Fibroblast of the conjunctiva (primary cell): Measurements from ENCODE around the gene OSBPL6.
"Not testable (repeated sequence)": the region's sequence is repeated elsewhere in the genome, so short reads cannot be mapped to it uniquely, and the experiment has no call there.

Experiments
- DNase-seq: peaks from one replicate; pipeline ENCODE4 v3.0.0-alpha.2; 2010; ENCODE audit warnings: low read depth

OSBPL6 gene

DNA sequence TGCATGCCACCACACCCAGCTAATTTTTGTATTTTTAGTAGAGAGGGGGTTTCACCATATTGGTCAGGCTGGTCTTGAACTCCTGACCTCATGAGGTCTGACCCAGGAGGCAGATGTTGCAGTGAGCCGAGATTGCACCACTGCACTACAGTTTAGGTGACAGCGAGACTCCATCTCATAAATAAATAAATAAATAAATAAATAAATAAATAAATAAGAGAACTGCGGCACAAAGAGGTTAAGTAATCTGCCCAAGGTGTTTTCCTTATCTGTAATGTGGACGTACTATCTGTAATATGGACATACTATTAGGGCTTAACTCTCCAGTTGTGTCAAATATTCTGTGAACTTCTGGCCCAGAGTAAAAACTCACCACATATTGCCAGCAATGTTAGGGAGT is 4.1 kb downstream of the OSBPL6 start:
- DNase-seq: not testable (repeated sequence)

DNA sequence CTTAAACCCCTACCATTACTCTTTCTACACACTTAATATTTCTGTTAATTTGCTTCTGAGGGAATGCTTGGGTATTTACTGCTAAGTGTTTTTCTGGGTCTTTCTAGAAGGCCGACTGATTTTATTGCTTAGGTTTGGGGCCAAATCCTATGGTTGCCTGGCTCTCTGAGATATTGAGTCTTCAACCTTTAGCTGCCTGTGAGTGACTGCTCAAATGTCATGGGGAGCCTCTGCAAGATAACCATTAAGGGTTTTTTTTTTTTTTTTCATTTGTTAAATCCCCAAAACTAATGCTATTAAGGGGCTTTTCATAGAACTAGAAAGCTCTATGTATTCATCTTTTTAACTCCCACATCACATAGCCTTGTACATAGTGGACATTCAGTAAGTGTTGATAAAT is 5.0 kb downstream of the OSBPL6 start:
- DNase-seq: no peak

DNA sequence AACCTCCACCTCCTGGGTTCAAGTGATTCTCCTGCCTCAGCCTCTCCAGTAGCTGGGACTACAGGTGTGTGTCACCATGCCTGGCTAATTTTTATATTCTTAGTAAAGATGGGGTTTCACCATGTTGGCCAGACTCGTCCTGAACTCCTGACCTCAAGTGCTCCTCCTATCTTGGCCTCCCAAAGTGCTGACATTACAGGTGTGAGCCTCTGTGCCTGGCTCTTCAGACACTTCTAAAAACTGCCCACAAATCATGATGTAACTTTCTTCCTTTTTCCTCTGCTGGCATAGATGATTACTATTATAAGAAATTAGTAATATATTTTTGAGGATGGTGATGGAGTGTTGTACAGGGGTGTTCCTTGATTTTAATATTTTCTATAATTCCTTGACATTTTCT is 6.0 kb downstream of the OSBPL6 start:
- no peak for DNase-seq

DNA sequence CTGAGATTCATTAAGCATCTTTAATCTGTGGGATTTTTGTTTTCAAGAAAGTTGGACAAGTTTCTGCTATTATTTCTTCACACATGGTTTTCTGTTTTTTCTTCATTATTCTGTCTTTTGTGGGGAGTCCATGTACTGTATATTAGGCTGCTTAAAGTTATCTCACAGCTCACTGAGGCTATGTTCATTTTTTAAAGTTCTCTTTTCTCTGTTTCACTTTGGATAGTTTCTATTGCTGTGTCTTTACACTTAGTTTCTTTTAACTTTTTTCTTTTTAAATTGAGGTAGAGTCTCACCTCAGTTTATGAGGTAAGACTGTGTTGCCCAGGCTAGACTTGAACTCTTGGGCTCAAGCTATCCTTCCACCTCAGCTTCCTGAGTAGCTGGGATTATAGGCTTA is 8.6 kb downstream of the OSBPL6 start:
- DNase-seq: no peak

DNA sequence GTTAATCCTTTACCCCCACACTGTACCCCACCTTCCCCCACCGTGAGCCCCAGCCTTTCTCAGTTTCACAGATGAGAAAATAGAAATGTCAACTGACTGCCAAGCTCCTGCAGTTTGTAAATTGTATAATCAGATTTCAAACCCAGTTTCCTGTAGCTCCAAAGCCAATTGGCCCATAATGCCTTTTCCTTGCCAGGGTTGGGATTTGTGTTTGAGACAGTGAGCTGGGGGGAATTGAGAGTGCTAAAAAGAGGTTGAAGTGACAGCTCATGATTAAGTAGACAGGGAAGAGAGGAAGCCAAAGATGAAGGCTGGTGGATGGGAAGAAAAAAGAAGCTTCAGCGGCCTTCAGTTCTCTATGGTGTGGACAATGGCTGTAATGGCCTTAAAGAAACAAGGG is 10.7 kb downstream of the OSBPL6 start:
- no peak for DNase-seq

DNA sequence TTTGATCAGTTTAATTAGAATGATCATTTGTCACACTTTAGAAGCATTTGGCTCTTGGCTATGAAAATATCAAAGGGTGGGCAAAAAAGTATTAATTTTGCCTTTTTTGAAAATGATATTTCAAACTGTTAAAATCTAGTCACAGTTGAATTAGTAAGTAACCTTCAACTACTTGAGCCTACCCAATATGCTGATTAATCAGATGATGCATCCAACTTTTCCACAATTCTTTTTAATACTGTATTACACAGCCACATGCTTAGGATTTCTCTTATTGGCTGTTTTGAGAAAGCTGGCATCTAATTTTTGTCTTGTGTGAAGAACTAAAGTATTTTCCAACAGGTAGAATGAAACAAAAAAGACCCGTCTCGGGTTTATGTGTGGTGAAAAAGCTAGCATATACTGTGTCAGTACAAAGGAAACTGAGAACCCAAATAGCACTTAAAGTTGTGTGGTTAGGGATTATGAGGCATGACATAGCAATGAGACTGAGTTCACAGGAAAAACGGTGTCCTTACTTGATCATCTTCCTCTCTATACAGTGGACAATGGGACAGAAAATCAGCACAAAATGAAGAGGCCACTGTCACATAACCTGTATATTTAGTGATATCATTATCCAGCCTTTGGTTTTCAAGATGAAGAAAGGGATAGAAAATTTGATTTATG is 11.7 kb downstream of the OSBPL6 start:
- no peak for DNase-seq

DNA sequence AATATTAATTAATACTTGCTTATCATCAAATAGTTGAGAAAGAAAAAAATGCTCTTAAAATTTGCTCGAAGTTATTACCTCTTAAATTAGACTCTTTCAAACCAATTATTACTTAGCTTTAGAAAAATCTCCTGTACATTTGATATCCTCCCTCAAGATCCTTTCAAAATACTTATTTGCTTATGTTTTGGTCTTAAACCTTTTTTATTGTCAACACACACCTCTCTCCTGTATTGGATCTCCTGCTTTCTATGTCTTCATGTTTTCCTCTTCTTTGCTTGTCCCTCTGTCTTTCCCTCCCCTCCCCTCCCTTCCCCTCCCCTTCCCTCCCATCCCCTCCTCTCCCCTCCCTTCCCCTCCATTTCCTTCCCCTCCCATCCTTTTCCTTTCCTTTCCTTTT is 14.0 kb downstream of the OSBPL6 start:
- DNase-seq: no peak

DNA sequence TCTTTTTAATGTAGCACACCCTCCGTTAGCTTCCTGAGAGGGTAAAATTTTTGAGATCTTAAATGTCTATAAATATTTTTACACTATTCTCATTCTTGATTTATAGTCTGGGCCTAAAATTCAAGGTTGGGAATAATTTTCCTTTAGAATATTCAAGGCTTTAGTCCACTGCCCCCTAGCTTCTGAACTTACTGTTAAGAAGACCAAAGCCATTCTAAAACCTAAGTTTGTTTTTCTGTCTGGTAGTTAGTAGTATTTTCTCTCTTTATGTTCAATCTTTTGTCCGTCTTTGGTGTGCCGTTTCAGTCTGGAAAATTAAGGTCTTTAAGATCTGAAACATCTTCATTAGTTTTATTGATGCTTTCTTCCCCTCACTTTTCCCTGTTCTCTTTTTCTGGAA is 14.5 kb downstream of the OSBPL6 start:
- DNase-seq: no peak

DNA sequence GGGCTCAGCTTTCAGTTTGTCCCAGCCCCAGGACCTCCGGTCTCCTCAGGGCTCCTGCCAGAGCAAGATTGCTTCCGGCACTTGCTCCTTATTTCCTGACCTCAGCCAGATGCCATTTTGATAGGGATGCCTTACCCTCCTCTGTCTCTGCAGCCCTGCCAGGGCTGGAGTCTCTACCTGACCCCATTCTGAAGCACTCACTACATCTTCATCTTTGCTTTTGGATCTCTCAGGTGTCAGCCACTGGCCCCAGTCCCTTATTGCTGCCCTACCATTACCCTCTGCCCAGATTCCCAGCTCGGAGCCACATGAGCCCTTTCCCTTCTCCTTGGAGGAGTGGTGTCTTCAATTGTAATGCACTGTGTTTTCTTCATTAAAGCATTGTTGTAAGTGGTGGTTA is 17.1 kb downstream of the OSBPL6 start:
- no peak for DNase-seq

DNA sequence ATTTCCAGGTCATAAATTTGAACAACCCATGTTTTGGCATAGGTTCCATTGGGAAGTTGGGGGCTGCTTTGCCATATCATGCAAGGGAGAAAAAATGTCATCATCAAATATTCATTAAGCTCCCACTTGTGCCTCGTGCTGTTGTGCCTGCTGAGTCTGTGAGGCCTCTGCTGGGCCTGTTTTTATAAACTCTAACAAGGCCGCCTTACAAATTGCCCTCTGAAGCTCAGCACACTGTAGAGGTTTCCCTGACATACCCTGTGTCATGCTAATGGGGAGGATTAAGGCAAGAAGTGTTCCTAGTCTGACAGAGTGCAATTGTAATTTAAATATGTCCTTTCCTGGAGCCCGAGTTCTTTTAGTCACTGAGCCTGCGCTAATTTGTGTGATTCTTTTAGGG is 17.6 kb downstream of the OSBPL6 start:
- DNase-seq: no peak

DNA sequence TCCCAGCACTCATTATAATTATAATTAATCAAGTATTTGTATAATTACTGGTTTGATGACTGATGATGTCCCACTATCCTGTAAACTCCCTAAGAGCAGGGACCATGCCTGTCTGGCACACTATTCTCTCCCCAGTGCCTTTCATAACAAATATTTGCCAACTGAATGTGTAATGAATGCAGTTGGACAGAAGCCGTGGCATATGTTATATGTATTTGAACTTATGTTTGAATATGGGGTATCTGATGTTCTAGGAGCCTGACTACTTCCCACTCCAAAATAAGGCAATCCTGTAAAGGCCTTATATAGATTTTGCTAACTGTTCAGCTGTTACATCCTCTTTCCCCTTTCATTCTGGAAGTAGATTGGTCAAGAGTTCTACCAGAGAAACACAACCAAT is 19.7 kb downstream of the OSBPL6 start:
- DNase-seq: no peak

DNA sequence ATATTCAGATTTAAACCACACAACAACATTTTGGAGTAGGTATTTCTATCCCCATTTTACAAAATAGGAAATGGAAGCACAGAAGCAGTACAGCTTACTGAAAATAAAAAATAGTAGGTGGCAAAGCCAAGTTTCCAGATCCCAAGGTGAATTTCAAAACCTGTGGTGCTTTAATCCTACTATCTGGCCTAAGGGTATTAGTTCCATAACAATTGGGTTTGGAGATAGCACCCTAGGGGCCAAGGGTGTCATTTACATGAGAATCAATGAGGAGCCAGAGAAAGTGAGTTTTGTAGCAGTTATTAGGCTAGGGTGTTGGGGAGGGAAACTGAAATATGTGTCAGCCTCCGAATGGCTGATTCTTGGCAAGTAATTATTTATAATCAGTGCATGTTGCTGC is 24.9 kb downstream of the OSBPL6 start:
- no peak for DNase-seq

DNA sequence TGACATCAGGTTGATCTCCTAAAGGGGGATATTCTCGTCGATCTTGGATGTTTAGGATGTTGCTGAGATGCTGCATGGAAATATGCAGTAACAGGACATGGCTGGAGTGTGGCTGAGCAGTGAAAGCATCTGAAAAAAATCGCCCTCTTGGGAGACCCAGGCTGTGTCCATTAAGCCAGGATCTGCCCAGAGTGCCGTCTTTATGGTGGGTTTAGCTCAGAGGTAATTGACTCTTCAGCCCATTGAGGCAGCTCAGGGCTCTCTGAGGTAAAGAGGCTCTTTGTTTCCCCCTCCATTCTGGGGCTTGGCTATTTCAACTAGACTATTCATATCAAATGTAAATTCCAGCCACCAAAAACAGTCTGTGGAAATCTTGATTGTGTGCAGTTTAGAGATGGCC is 26.5 kb downstream of the OSBPL6 start:
- no peak for DNase-seq

DNA sequence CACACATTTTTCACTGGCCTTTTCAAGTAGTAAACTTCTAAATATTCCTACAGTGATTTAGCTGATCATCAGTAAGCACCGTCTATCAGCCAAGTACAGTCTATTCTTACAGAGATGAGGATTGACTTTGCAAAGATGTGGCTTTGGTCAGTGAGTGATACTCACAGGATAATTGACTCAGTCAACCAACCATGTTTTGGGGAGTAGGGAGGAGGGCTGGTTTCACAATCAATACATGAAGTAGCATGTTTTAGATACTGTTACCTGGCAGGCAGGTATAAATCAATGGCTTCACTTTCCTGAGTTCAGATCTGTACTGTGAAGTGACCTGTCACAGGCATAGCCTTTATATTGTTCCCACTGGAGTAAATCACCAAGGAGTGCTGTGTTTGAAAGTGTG is 27.2 kb downstream of the OSBPL6 start:
- DNase-seq: no peak

DNA sequence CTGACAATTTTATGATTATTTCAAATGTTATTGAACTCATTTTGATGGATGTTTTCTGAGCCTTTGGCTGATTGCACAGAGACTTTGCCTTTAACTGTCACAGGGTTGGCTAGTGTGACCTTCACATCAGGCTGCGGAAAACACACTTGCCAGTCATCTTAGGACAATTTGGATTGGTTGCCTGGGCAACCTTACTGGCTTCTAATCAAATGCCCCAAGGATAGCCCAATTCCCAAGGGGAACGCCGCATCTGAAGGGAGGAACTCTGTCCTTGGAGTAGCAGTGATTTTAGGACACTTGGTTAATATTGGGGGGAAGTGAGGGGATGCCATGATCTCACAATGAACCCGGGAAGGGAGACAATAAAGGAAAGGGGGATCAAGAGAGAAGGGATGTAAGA is 29.5 kb downstream of the OSBPL6 start:
- DNase-seq: no peak

DNA sequence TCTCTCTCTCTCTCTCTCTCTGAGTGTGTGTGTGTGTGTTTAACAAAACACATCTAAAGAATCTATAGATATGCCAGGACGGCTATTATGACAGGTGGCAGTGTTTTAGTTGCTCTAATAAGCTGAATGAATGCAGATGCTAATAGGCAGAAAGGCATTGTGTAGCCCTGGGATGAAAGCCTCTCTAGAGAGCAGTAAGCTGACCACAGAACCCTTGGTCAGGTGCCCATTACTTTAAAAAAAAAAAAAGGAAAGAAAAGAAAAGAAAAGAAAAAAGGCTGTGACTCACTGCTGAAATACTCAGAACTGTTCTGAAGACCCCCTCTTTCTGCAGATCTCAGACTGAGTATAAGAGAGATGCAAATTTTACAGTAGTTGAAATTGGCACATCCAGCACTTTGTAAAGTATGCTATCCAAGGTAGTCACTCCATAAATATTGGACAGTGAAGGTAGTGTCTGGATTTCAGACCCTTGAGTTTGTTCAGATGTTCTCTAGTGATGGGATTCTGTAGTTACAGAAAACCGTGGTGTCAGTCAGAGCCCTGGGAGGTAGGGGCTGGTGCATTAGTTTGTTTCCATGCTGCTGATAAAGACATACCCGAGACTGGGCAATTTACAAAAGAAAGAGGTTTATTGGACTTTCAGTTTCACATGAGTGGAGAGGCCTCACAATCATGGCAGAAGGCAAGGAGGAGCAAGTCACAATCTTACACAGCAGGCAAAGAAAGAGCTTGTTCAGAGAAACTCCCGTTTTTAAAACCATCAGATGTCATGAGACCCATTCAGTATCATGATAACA is 30.9 kb downstream of the OSBPL6 start:
- DNase-seq: peak; percentile 12

DNA sequence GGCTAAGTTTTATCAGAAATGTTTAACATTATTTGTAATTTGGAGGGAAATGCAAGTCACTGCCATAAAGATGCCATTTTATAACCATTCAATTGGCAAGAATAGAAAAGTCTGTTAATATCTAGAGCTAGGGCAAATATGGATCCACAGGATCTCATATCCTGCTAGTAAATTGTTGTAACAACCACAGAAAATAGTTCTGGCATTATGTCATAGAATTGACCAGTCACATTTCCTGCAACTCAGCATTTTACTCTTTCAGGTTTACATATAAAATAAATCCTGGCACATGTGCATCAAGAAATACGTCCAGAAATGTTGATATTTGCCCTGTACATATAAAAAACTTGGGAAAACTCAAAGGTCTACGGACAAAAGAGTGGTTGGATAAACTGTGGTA is 32.9 kb downstream of the OSBPL6 start:
- DNase-seq: no peak

DNA sequence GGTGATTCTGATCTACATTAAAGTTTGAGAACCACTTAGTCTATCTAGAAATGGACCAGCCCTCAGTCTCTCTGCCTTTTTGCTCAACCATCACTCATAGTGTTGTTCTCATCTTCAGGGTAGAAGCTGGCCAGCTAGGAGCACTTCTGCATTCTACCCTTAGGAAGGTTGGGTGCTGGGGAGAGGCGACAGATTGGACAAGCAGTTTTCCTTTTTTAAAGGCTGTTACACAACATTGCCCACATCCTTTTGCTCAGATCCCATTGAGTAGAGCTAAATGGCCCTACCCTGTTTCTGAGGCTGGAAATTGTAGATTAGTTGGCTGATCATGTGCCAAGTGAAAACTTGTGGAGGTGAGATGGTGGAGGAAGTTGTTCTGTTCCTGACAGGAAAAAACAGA is 35.6 kb downstream of the OSBPL6 start:
- DNase-seq: no peak

DNA sequence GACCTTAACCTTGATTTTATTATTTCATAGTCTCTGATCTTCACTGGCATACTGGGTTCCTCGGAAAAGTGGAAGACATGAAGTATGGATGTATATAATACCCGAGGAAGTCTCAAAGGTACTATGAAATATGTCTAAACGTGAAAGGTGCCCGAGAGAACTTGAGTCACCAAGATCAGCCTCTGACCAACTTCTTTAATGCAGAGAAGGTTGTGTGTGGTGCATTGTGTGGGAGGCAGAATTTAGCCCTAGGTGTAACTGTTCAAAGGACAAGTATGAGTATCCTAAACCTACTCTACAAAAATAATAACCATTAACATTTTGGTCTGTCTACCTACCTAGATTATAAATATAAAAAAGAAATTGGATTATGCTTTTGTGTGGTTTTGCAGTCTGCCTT is 36.1 kb downstream of the OSBPL6 start:
- no peak for DNase-seq

DNA sequence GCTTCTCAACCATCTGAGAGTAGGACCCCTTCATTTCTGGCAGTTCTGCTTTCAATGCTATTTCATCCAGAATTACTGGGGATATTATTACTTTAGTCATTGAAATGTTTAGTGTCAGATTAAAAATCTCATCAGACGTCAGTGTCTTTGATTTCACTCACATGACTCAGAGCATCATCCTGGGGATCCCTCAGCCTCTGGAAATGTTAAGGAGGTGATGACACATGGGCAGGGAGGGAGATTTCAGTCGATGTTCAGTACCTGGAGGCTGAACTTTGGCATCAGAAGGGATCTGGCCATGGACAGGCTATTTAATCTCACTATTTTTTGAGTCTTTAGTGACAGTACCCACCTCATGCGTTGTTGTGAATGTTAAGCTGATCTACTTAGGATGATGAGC is 39.1 kb downstream of the OSBPL6 start:
- DNase-seq: no peak

DNA sequence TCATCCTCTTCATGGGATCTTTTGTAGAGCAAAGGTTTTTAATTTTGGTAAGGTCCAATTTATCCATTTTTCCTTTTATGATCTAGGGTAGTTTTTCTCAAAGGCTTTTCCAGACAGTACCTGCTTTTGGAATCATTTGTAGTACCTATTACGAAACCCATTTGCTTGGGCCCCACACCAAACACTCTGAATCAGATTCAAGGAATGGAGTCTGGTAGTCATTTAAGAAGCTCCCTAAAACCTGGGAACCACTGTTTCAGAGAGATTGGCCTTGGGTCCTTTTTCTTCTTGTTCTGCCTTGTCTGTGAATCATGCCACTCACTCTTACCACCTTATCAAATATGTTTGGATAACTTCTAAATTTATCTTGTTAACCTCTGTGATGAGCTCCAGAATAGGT is 40.3 kb downstream of the OSBPL6 start:
- DNase-seq: no peak

DNA sequence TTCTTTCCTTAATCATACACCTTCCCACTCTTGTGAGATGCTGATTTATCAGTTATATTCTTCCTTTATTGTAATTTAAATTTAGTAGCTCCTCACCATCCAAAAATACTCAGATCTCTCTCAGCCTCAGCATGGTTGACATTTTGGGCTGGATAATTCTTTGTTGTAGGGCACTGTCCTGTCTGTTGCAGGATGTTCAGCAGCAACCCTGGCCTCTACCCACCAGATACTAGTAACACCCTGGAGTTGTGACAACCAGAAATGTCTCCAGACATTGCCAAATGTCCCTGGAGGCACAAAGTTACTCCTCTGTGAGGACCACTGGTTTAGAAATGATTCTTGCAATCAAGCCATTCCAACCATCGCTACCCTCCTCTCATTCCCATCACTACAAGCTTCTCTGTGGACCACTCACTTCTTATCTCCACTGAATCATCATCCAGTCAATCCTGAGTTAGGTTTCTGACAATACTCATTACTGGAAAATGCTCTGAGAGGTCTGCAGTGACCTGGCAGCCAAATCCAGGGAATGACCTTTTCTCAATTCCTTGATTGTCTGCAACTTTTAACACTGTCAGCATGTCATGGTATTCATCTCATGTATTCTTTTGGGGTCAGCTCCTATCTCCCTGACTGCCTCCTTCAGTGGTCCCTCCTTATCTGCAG is 43.3 kb downstream of the OSBPL6 start:
- no peak for DNase-seq

DNA sequence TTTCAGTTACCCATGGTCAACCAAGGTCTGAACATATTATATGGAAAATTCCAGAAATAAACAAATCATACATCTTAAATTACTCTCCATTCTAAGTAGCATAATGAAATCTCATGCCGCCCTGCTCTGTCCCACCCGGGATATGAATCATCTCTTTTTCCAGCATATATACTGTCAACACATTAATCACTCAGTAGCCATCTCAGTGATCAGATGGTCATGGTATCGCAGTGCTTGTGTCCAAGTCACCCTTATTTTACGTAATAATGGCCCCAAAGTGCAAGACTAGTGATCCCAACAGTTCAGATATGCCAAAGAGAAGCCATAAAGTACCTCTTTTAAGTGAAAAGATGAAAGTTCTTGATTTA is 43.8 kb downstream of the OSBPL6 start:
- DNase-seq: no peak

DNA sequence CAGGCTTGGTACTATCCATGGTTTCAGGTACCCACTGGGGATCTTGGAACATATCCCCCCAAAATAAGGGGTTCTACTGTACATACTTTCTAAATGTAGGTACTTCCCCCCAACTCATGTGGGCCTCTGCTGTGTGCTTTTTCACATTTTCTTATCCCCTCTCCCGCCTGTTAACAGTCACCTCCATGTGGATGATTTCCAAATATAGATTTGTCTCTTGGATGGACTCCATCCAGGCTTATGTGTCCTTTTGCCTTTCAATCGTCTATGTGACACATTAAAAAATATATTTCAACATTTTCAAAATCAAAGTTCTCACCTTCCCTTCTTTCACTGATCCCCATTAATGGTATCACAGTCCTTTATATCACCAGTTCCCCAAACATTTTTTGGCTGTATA is 44.4 kb downstream of the OSBPL6 start:
- no peak for DNase-seq
